Pulmonary artery endothelial cell (primary cell): ENCODE measurements around the gene SYNE2. TPM values are rescaled to one million over a fixed set of nuclear protein-coding genes. Genes with fewer than 3 reads are reported as not detected.

Source experiments
- DNase-seq: peaks from one replicate; pipeline ENCODE4 v3.0.0-alpha.2; 2011; ENCODE audit warnings: low read depth, low spot score
- total RNA-seq: library from RNA; depleted of rRNA; stranded (reverse); fragments of >200 nt; gene quantifications from 2 replicates; pipeline ENCODE4 v1.2.3, GENCODE V29; 2014

Gene SYNE2
- total RNA-seq, 1 donor from 2014 or later = 24.9 TPM

- DNase-seq = peak; percentile 2
Observed at GRCh38 chr14:64212666-64213065, 359.9 kb downstream of the SYNE2 start.

- DNase-seq = no peak
Observed at GRCh38 chr14:64213086-64213485, 360.3 kb downstream of the SYNE2 start.

GRCh38 chr14:64213853-64214570 lies 361.2 kb downstream of the SYNE2 start:
- no peak for DNase-seq

- no peak for DNase-seq
Observed at GRCh38 chr14:64215274-64215673, 362.5 kb downstream of the SYNE2 start.

- DNase-seq = no peak
Observed at GRCh38 chr14:64215978-64216377, 363.2 kb downstream of the SYNE2 start.

- DNase-seq = no peak
Observed at GRCh38 chr14:64217308-64217707, 364.5 kb downstream of the SYNE2 start.

- no peak for DNase-seq
Observed at GRCh38 chr14:64217834-64218233, 365.0 kb downstream of the SYNE2 start.

- DNase-seq = no peak
Observed at GRCh38 chr14:64218344-64219240, 365.8 kb downstream of the SYNE2 start.

- no peak for DNase-seq
Observed at GRCh38 chr14:64220056-64220455, 367.3 kb downstream of the SYNE2 start.

GRCh38 chr14:64220466-64220865 lies 367.7 kb downstream of the SYNE2 start:
- no peak for DNase-seq

- no peak for DNase-seq
Observed at GRCh38 chr14:64221391-64222003, 368.7 kb downstream of the SYNE2 start.

- no peak for DNase-seq
Observed at GRCh38 chr14:64225151-64225757, 372.4 kb downstream of the SYNE2 start.

GRCh38 chr14:64227856-64228255 lies 375.1 kb downstream of the SYNE2 start:
- no peak for DNase-seq

GRCh38 chr14:64229489-64229888 lies 376.7 kb downstream of the SYNE2 start:
- no peak for DNase-seq

GRCh38 chr14:64232095-64232838 lies 379.5 kb downstream of the SYNE2 start:
- peak; percentile 97 for DNase-seq

- no peak for DNase-seq
Observed at GRCh38 chr14:64232944-64233343, 380.1 kb downstream of the SYNE2 start.

GRCh38 chr14:64233531-64234190 lies 380.9 kb downstream of the SYNE2 start:
- DNase-seq = no peak

- DNase-seq = no peak
Observed at GRCh38 chr14:64234877-64235651, 382.3 kb downstream of the SYNE2 start.
